Fibroblast of the aortic adventitia (primary cell): ENCODE results near the gene DTX2. TPM values are rescaled to one million over a fixed set of nuclear protein-coding genes. Genes with fewer than 3 reads are reported as not detected.

ENCODE experiments used
- small RNA-seq: library from RNA; depleted of rRNA; stranded (forward); fragments of <200 nt; gene quantifications from one replicate; pipeline ENCODE3, GENCODE V24; 2012
- total RNA-seq: library from RNA; depleted of rRNA; stranded (reverse); fragments of >200 nt; gene quantifications from 2 replicates; pipeline ENCODE4 v1.2.3, GENCODE V29; 2012; ENCODE audit warnings: low replicate concordance

DTX2 gene
- total RNA-seq, 1 donor, result 6.6 TPM

Small RNA genes lying within 50 kb of the gene (small RNA-seq; reads per million reads assigned to genes)
- not detected for gene RF00019

Other genes starting within 250 kb of the DTX2 start
- 91.8 and 128 TPM in 2 replicates for gene HSPB1, start 159.0 kb upstream of the DTX2 start, total RNA-seq
- 112 and 115 TPM in 2 replicates for gene YWHAG, start 102.7 kb upstream of the DTX2 start, total RNA-seq
- gene SSC4D, start 52.0 kb upstream of the DTX2 start, total RNA-seq, result 0.36 and 1.5 TPM in 2 replicates
- 0.63 and 2.9 TPM in 2 replicates for gene ZP3, start 36.8 kb upstream of the DTX2 start, total RNA-seq
- gene UPK3B, start 48.8 kb downstream of the DTX2 start, total RNA-seq, result 0.16 and 0.18 TPM in 2 replicates
- 0.09 and 0.33 TPM in 2 replicates for gene SPDYE16, start 81.6 kb downstream of the DTX2 start, total RNA-seq
- 7.7 and 9.6 TPM in 2 replicates for gene POMZP3, start 165.6 kb downstream of the DTX2 start, total RNA-seq